ENCODE results near the gene ZNF678.

DNA sequence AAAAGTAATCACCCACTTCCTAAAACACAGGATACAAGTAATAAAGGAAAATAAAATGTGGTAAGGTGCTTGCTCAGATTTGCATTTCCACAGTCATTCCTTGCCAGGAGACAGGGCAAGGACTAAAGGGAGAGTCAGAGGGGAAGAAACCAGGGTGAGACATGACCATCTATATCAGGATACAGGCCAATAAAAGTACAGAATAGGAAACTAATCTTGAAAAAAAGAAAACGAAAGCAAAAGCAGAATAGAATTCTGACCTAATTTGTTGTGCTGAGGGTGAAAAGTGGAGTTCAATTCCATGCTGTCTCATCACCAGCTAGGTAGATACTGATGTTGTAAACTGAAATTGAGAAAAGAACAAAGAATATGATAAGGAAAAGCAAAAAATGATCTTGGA is 144.5 kb downstream of the ZNF678 start:
- TF ChIP-seq, protein P1, sequence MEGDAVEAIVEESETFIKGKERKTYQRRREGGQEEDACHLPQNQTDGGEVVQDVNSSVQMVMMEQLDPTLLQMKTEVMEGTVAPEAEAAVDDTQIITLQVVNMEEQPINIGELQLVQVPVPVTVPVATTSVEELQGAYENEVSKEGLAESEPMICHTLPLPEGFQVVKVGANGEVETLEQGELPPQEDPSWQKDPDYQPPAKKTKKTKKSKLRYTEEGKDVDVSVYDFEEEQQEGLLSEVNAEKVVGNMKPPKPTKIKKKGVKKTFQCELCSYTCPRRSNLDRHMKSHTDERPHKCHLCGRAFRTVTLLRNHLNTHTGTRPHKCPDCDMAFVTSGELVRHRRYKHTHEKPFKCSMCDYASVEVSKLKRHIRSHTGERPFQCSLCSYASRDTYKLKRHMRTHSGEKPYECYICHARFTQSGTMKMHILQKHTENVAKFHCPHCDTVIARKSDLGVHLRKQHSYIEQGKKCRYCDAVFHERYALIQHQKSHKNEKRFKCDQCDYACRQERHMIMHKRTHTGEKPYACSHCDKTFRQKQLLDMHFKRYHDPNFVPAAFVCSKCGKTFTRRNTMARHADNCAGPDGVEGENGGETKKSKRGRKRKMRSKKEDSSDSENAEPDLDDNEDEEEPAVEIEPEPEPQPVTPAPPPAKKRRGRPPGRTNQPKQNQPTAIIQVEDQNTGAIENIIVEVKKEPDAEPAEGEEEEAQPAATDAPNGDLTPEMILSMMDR (IDR thresholded peaks at IDR 0.05): no peak
- no peak for TF ChIP-seq EZH2 (IDR thresholded peaks at IDR 0.05; ENCODE audit: borderline replicate concordance, insufficient read depth, low read depth, low read length, poor library complexity, severe bottlenecking)

All from B cell (primary cell).